Muscle of leg (tissue), 11 donors: Measurements from ENCODE around the gene GLP1R. TPM values are rescaled to one million over a fixed set of nuclear protein-coding genes. Genes with fewer than 3 reads are reported as not detected.
"Not testable (repeated sequence)": the region's sequence is repeated elsewhere in the genome, so short reads cannot be mapped to it uniquely, and the experiment has no call there.

Experiments used
- DNase-seq: peaks from one replicate; pipeline ENCODE4 v3.0.0; 2013
- H3K27ac ChIP-seq: one replicate; pipeline ENCODE4 v1.5.1; 2013; ENCODE audit warnings: mild to moderate bottlenecking, low read length, control low read depth
- H3K27me3 ChIP-seq: one replicate; pipeline ENCODE4 v1.6.1; 2013; ENCODE audit warnings: low read length; ENCODE audit not compliant: control insufficient read depth, insufficient read depth
- H3K36me3 ChIP-seq: one replicate; pipeline ENCODE4 v1.6.1; 2013; ENCODE audit warnings: low read length; ENCODE audit not compliant: control insufficient read depth, insufficient read depth
- H3K4me1 ChIP-seq: one replicate; pipeline ENCODE4 v1.6.1; 2013; ENCODE audit warnings: low read length; ENCODE audit not compliant: control insufficient read depth, insufficient read depth
- H3K4me3 ChIP-seq: one replicate; pipeline ENCODE4 v1.5.1; 2013; ENCODE audit warnings: low read length, control low read depth
- H3K9me3 ChIP-seq: replicated peaks from 2 replicates; pipeline ENCODE4 v1.6.1; 2013; ENCODE audit warnings: low read depth, low read length; ENCODE audit not compliant: control insufficient read depth
- WGBS: methylation state at CpG from one replicate; pipeline ENCODE4 v1.1.5; 2013; ENCODE audit warnings: missing lambda C conversion rate; ENCODE audit not compliant: insufficient coverage; 5-methylcytosine and 5-hydroxymethylcytosine counted together
- polyA plus RNA-seq, 8 donors: library from polyadenylated mRNA; unstranded; fragments of 120-200 nt; gene quantifications; one replicate each; pipeline versions ENCODE4 v1.2.1 to v1.2.3, GENCODE V29; 2013; ENCODE audit warnings: inconsistent platforms in 1 of 8, low replicate concordance in 1 of 8; ENCODE audit not compliant: insufficient read length in 8 of 8, insufficient read depth in 1 of 8
- total RNA-seq: library from RNA; stranded (reverse); fragments of 120-200 nt; gene quantifications from one replicate; pipeline ENCODE4 v1.2.4, GENCODE V29; 2013

Gene GLP1R
- total and polyA plus RNA-seq, 9 donors = under 0.01 to 0.08 (median 0.05) TPM; not detected in 5

DNA sequence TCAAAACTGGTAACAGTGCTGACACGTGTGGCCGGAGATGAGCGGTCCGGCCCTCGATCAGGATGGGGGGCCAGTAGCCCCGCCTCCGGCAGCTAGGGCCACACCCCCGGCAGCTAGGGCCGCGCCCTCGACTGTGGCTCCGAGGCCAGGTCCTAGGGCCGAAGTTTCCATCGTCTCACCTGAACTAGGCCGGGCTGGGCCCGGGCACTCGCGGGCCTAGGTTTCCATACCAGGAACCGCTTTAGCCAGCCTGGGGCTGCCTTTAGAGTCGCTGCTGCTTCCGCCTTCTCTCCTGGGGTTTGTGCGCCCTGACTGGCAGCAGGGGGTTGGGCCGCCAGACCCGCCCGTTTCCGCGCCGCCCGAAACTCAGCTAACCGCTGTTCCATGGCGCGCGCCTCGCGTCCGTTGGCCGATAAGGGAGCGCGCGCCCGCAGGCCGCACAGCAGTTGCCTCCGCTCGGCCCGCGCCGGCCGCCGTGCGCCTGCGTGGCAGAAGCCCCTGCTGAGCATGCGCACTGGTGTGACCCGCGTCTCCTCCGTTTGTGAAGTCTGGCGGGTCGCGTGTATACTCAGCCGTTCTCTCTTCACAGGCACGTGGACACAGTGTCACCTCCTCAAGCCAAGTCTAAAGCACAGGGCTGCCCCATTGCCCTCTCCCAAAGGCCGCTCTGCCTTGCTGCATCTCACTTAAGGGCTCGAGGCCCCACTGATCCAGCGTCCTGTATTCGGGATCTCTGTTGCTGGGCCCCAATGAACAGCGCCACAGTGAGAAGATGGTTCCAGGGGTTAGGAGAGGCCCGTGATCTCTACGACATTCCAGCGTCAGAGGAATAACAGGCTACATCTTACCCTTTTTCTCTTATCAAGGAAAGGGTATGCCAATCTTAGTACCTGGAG lies 66.4 kb downstream of the GLP1R start, which contains the start of gene SAYSD1:
SAYSD1 (minus strand) TSS at position 483 of the 896 bp plus-strand sequence; CDS start at position 386, 97 bp downstream.
- H3K36me3 ChIP-seq = peaks cover 5% of the 10 kb centered on the region
- peak; percentile 96 for DNase-seq
- H3K9me3 ChIP-seq = no peaks in the 10 kb centered on the region
- peaks cover 2% of the 10 kb centered on the region for H3K27me3 ChIP-seq
- under 1% methylated on average over 60 of the region's 68 CpGs for WGBS
- H3K27ac ChIP-seq = peak within 1 kb of the TSS; percentile 96
- peak within 1 kb of the TSS; percentile 88 for H3K4me3 ChIP-seq
- peaks cover 8% of the 10 kb centered on the region for H3K4me1 ChIP-seq

GRCh38 chr6:39118921-39119320 lies 70.3 kb downstream of the GLP1R start:
- Histone ChIP-seq H3K36me3 (no peaks in the 10 kb centered on the region), H3K27me3 (peaks cover 2% of the 10 kb centered on the region), H3K4me3 (no peak overlapping the region), H3K27ac (no peak overlapping the region), H3K4me1 (peaks cover 8% of the 10 kb centered on the region), H3K9me3 (no peaks in the 10 kb centered on the region)
- no peak for DNase-seq
- WGBS = no CpG with 5 or more reads among the region's 4 CpGs

- H3K9me3 ChIP-seq = no peaks in the 10 kb centered on the region
- H3K4me3 ChIP-seq = no peak overlapping the region
- no peak overlapping the region for H3K27ac ChIP-seq
- no peaks in the 10 kb centered on the region for H3K4me1 ChIP-seq
- no peaks in the 10 kb centered on the region for H3K27me3 ChIP-seq
- no peak for DNase-seq
- no peaks in the 10 kb centered on the region for H3K36me3 ChIP-seq
These were observed 75.5 kb downstream of the GLP1R start for GRCh38 chr6:39124114-39124513.

GRCh38 chr6:39128106-39128505 lies 79.5 kb downstream of the GLP1R start:
- Histone ChIP-seq H3K4me1 (no peaks in the 10 kb centered on the region), H3K36me3 (no peaks in the 10 kb centered on the region), H3K4me3 (no peak overlapping the region), H3K27me3 (no peaks in the 10 kb centered on the region), H3K27ac (no peak overlapping the region), H3K9me3 (no peaks in the 10 kb centered on the region)
- DNase-seq = no peak
- 100% methylated on average over 1 of the region's 3 CpGs for WGBS

- Histone ChIP-seq H3K27ac (no peak overlapping the region), H3K27me3 (no peaks in the 10 kb centered on the region), H3K36me3 (no peaks in the 10 kb centered on the region), H3K4me1 (no peaks in the 10 kb centered on the region), H3K9me3 (no peaks in the 10 kb centered on the region), H3K4me3 (no peak overlapping the region)
- no peak for DNase-seq
These were observed 80.3 kb downstream of the GLP1R start for GRCh38 chr6:39128832-39129231.

GRCh38 chr6:39130691-39131090 lies 82.1 kb downstream of the GLP1R start:
- Histone ChIP-seq H3K27me3 (no peaks in the 10 kb centered on the region), H3K36me3 (no peaks in the 10 kb centered on the region), H3K4me1 (no peaks in the 10 kb centered on the region), H3K27ac (no peak overlapping the region), H3K9me3 (no peaks in the 10 kb centered on the region), H3K4me3 (no peak overlapping the region)
- WGBS = no CpG with 5 or more reads among the region's 1 CpG
- no peak for DNase-seq

GRCh38 chr6:39134761-39135160 lies 86.2 kb downstream of the GLP1R start:
- not testable (repeated sequence) for H3K9me3 ChIP-seq, H3K27me3 ChIP-seq, H3K27ac ChIP-seq, H3K36me3 ChIP-seq, DNase-seq, H3K4me1 ChIP-seq, H3K4me3 ChIP-seq
- 47% methylated on average over 1 of the region's 3 CpGs for WGBS

- H3K36me3 ChIP-seq, H3K9me3 ChIP-seq, H3K4me1 ChIP-seq, H3K27ac ChIP-seq, DNase-seq, H3K27me3 ChIP-seq, H3K4me3 ChIP-seq: not testable (repeated sequence)
- WGBS = 84% methylated on average over 2 of the region's 7 CpGs
These were observed 87.6 kb downstream of the GLP1R start for GRCh38 chr6:39136207-39136606.

GRCh38 chr6:39137245-39137644 lies 88.7 kb downstream of the GLP1R start:
- no peaks in the 10 kb centered on the region for H3K36me3 ChIP-seq
- DNase-seq = peak; percentile 73
- H3K4me3 ChIP-seq = no peak overlapping the region
- WGBS = 0% methylated on average over 1 of the region's 2 CpGs
- H3K4me1 ChIP-seq = no peaks in the 10 kb centered on the region
- no peak overlapping the region for H3K27ac ChIP-seq
- H3K9me3 ChIP-seq = peaks cover 2% of the 10 kb centered on the region
- H3K27me3 ChIP-seq = no peaks in the 10 kb centered on the region
